T-helper 1 cell (primary cell): ENCODE data around the gene CCNO.

Source experiments
- DNase-seq, 5 donors: peaks; one replicate each; pipeline ENCODE4 v3.0.0-alpha.2; 2012 to 2020

CCNO gene

GRCh38 chr5:55222985-55223811 is 10.2 kb downstream of the CCNO start:
- DNase-seq, result no peak

GRCh38 chr5:55222092-55222984 is 11.1 kb downstream of the CCNO start:
- DNase-seq, result no peak

- no peak for DNase-seq
Observed at GRCh38 chr5:55220433-55221185, 12.8 kb downstream of the CCNO start.

- DNase-seq, result no peak
Observed at GRCh38 chr5:55219770-55220169, 13.6 kb downstream of the CCNO start.

GRCh38 chr5:55218967-55219366 is 14.4 kb downstream of the CCNO start:
- no peak for DNase-seq

GRCh38 chr5:55211184-55211874 is 22.1 kb downstream of the CCNO start:
- no peak for DNase-seq

GRCh38 chr5:55205001-55205400 is 28.4 kb downstream of the CCNO start:
- DNase-seq, result no peak

- no peak for DNase-seq
Observed at GRCh38 chr5:55191165-55191564, 42.2 kb downstream of the CCNO start.

GRCh38 chr5:55188656-55189540 is 44.5 kb downstream of the CCNO start:
- DNase-seq, result no peak

GRCh38 chr5:55187370-55187769 is 46.0 kb downstream of the CCNO start:
- DNase-seq, result no peak
